GM19099 (cell line): ENCODE results near the gene CALN1.

Experiments used
- POLR2A ChIP-seq: IDR thresholded peaks from 3 replicates; pipeline ENCODE4 v1.6.1; 2011; ENCODE audit warnings: low read depth; ENCODE audit not compliant: insufficient read length; ENCODE audit errors: extremely low read depth

CALN1 gene

DNA sequence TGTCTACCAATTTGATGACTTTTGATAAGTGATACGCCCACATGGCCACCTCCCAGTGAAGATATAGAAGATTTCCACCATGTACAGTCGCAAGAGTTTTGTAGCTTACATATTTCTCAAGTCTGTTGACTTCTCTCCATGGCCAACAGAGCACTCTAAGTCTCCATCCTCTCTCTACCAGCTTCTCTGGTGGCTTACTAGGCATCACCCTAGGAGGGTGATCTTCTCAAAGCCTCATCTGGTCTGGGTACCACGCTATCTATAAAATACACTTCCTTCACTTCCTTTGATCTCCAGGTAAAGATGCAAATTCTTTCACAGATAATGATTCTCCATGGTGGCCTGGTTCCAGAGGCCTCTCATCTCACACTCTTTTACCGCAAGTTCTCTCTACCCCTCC, 49.9 kb downstream of the CALN1 start:
- TF ChIP-seq POLR2A: no peak

DNA sequence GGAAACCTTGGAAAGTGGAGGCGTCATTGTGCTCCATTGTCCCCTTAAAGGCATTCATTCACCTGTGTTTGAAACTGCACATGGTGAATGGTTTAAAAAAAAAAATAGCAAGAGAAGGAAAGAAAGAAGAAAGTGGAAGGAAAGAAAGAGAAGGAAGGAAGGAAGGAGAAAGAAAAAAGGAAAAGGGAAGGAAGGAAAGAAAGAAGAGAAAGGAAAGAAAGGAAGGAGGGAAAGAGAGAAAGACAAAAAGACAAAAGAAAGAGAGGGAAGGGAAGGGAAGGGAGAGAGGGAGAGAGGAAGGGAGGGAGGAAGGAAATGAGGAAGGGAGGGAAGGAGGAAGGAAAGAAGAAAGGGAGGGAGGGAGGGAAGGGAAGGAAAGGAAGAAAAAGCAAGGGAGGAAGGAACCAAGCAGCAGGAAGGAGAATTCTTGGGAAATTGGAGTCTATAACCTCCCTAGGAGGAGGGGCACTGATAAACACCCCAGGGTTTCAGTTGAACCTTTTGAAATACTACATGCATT, 66.9 kb downstream of the CALN1 start:
- TF ChIP-seq POLR2A: no peak

- no peak for TF ChIP-seq POLR2A
Measured at GRCh38 chr7:72343991-72344390, 68.1 kb downstream of the CALN1 start.

DNA sequence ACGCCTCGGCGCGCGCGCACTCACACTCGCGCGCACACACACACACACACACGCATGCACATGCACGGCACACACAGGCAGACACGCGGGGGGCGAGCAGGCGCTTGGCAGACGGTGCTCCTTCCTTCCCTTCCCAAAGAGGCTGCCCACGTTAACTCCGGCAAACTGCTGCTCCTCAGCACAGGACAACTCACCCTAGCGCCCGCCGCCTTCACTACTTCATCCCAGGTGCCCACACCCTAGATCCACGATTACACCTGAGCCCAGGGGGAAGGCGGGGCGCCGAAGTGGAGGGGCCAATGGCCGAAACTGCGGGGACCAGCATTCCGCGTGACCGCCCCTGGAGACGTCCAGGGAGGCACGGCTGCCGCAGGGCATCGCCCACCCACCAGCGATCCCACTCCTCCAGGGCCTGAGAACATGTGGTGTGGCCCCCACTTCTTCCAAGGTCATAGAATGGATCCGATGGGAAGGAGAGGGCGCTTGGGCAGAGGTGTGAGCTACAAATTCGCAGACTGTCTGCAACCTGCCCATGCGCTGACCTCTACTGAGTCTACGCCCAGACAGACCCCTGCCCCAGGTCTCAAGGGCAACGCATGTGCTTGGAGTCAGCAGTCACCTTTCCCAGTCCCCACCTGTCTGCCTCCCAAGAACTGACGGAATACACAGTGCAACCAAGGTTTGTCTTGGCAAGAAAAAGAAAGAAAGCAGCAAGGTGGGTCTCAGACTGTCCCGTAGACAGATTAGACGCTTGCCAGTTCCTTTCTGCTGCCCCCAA, 74.6 kb downstream of the CALN1 start:
- no peak for TF ChIP-seq POLR2A

GRCh38 chr7:72336632-72337389, 75.3 kb downstream of the CALN1 start:
- no peak for TF ChIP-seq POLR2A

DNA sequence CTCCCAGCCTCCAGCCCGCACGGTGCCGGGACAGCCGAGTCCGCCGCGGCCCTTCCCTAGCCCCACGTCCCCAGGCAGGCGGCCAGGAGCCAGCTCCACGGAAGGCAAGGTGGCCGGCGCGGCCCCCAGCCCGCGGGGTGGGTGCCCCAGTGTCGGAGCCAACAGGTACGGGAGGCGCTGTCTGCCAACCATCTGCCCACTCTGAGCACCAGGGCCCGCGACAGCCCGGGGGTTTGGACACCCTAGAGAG, 75.8 kb downstream of the CALN1 start:
- TF ChIP-seq POLR2A: no peak

- TF ChIP-seq POLR2A: no peak
Measured at GRCh38 chr7:72335561-72336381, 76.4 kb downstream of the CALN1 start.

DNA sequence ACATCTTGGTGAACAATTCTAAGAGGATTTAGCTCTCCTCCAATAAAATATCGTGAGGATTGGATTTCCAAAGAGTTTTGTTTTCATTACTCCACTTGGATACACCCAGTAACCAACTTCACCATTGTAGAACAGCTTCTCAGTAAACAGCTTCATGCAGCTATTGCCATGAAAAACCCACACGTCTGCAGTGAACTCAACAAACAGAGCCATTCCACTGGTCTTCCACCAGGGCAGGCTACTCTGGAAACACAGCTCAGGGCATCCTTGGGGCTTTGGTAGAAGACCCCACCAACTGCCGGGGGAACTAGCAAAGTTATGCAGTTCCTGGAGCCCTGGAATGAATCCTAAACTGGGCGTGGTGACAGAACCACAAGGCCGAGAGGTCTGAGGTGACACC, 77.4 kb downstream of the CALN1 start:
- TF ChIP-seq POLR2A: no peak

- no peak for TF ChIP-seq POLR2A
Measured at GRCh38 chr7:72334066-72334465, 78.1 kb downstream of the CALN1 start.

DNA sequence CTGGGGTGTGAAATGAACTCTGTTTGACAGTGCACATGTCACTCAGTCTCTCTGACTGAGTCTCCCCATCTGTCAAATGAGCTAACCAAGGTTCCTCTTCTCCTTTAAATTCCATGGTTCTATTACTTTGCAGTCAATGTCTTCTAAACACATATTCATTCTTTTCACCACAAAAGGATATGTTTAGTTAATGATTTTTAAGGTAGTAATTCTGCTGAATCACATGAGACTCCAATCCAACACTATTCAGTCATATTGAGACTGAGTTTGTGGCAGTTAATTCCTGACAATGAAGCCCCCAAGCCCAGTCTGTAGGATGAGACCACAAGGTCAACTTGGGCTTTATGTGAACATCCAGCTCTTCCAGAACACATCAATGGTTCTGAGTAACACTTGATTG, 85.3 kb downstream of the CALN1 start:
- no peak for TF ChIP-seq POLR2A

GRCh38 chr7:72326365-72326764, 85.8 kb downstream of the CALN1 start:
- no peak for TF ChIP-seq POLR2A

GRCh38 chr7:72325561-72325960, 86.6 kb downstream of the CALN1 start:
- TF ChIP-seq POLR2A: no peak

DNA sequence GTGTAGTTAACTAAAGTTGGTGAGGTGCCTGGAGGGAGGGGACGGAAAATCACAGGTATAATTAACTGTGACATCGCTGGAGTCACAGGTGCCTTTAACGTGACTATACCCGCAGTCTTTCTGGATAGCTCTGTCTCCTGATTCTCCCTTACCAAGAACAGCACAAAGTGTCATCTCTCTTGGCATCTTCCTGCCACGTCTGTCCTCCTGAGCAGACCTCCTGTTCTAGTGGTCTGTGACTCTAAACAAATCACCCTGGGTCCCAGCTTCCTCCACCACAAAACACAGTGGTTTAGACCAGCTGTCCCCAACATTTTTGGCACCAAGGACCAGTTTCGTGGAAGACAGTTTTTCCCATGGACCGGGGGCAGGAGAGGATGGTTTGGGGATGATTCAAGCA, 90.5 kb downstream of the CALN1 start:
- TF ChIP-seq POLR2A: no peak

DNA sequence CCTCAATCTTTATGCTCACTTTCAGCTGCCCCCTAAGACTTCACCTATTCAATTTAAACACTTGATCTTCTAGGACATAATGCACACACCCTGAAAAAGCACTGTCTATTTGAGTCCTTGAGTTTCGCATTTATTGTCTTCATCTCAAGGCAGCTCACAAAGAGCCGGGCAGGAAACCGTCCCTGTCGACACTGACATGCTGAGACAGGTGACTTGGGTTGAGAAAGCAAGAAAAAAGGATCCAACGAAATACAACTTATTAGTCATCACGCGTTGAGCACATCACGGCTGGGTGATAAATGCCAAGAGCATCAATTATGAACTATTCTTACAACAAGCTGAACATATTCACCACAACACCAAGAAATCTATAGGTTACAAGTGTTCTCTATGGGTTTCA, 91.1 kb downstream of the CALN1 start:
- no peak for TF ChIP-seq POLR2A

- no peak for TF ChIP-seq POLR2A
Measured at GRCh38 chr7:72317341-72317740, 94.8 kb downstream of the CALN1 start.

DNA sequence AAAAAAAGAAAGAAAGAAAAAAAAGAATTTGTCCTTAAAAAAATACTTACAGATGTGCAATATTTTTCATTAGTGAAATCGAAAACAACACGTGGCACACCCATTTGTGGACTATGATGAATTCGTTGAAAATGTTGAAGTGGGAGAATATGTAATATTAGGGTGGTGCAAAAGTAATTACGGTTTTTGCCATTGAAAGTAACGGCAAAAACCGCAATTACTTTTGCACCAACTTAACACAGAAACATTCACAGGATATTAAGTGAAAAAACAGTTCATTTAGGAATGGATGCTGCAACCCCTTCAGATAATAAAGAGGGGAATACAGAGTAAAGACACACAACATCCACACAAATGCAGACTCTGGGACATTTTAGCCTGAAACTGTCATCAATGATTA, 96.0 kb downstream of the CALN1 start:
- TF ChIP-seq POLR2A: no peak

DNA sequence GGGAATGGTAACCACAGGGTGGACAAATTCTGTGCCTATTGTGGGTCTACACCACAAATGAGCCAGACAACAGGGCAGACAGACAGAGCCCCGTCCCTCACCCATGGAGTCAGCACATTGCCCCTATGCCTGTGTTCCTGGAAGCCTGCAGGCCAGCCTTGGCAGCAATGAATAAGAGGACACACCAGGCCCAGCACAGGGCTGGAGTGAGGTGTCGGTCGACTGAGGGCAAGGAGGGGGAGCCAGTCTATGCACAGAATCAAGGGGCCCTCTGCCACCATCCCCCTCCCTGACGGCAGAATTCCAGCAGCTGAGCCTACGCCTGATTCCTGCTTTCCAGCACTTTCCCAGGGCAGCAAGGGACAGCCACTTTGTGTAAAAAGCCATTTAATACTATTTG, 98.2 kb downstream of the CALN1 start:
- TF ChIP-seq POLR2A: no peak

- TF ChIP-seq POLR2A: no peak
Measured at GRCh38 chr7:72310301-72310700, 101.8 kb downstream of the CALN1 start.
